CD4-positive, alpha-beta memory T cell (primary cell): ENCODE measurements around the gene LRFN4. TPM values are rescaled to one million over a fixed set of nuclear protein-coding genes. Genes with fewer than 3 reads are reported as not detected.
A peak's percentile ranks its signal among the peaks of the same experiment; 100 is the strongest.

Experiments
- CTCF ChIA-PET: fragments of 350-600 bp; sonication (Branson Sonifier 250); formaldehyde crosslinking; loops from one replicate; lab custom pipeline; 2021; ENCODE audit warnings: inconsistent platforms; ENCODE audit not compliant: partially characterized antibody; lab: Charles Lee
- POLR2A ChIA-PET: fragments of 350-600 bp; sonication (Branson Sonifier 250); formaldehyde crosslinking; loops from one replicate; lab custom pipeline; 2021; ENCODE audit not compliant: partially characterized antibody; lab: Charles Lee
- DNase-seq, 5 donors: peaks; one replicate each; pipeline versions ENCODE4 v3.0.0 to v3.0.0-alpha.2; 2020 to 2022; ENCODE audit warnings: mixed read lengths in 1 of 5
- H3K27ac ChIP-seq: one replicate; pipeline ENCODE4 v1.7.0; 2013; ENCODE audit warnings: low read depth, low read length
- H3K27me3 ChIP-seq: 2 replicates; pipeline ENCODE4 v1.7.0; 2013; ENCODE audit warnings: mild to moderate bottlenecking, low read length, moderate library complexity; ENCODE audit not compliant: insufficient read depth
- H3K36me3 ChIP-seq: 2 replicates; pipeline ENCODE4 v1.7.0; 2013; ENCODE audit warnings: mild to moderate bottlenecking, low read length, moderate library complexity; ENCODE audit not compliant: insufficient read depth
- H3K4me1 ChIP-seq: 2 replicates; pipeline ENCODE4 v1.7.0; 2013; ENCODE audit warnings: mild to moderate bottlenecking, low read length, moderate library complexity; ENCODE audit not compliant: insufficient read depth
- H3K4me3 ChIP-seq, 2 donors: one replicate each; pipeline ENCODE4 v1.7.0; 2013; ENCODE audit warnings: low read length in 2 of 2, mild to moderate bottlenecking in 1 of 2
- H3K9me3 ChIP-seq, 2 donors: one replicate each; pipeline ENCODE4 v1.7.0; 2013; ENCODE audit warnings: low read length in 2 of 2, control low read depth in 1 of 2; ENCODE audit not compliant: control insufficient read depth in 1 of 2
- H3K27ac Mint-ChIP-seq, 7 donors: one replicate each; pipeline ENCODE4 v1.8.0; 2020 to 2021; ENCODE audit warnings: mixed read lengths in 7 of 7, mild to moderate bottlenecking in 6 of 7, inconsistent platforms in 3 of 7, moderate library complexity in 3 of 7
- H3K27me3 Mint-ChIP-seq, 2 donors: one replicate each; pipeline ENCODE4 v1.8.0; 2020 to 2021; ENCODE audit warnings: mixed read lengths in 2 of 2
- H3K36me3 Mint-ChIP-seq, 2 donors: one replicate each; pipeline ENCODE4 v1.8.0; 2020 to 2021; ENCODE audit warnings: mixed read lengths in 2 of 2, inconsistent platforms in 1 of 2, mild to moderate bottlenecking in 1 of 2
- H3K4me1 Mint-ChIP-seq, 4 donors: one replicate each; pipeline ENCODE4 v1.8.0; 2020 to 2021; ENCODE audit warnings: mixed read lengths in 4 of 4, mild to moderate bottlenecking in 1 of 4
- H3K4me3 Mint-ChIP-seq, 8 donors: one replicate each; pipeline ENCODE4 v1.8.0; 2020 to 2021; ENCODE audit warnings: mixed read lengths in 8 of 8, mild to moderate bottlenecking in 7 of 8, moderate library complexity in 6 of 8, inconsistent platforms in 3 of 8
- H3K9me3 Mint-ChIP-seq, 8 donors: one replicate each; pipeline ENCODE4 v1.8.0; 2020 to 2021; ENCODE audit warnings: mixed read lengths in 8 of 8, mild to moderate bottlenecking in 5 of 8, inconsistent platforms in 3 of 8, moderate library complexity in 1 of 8
- intact Hi-C: fragments of 100-400 bp; cut with micrococcal nuclease; formaldehyde crosslinking; loops from one replicate; pipeline ENCODE4 v1.15.1; 2023
- polyA plus RNA-seq, 2 donors: library from polyadenylated mRNA; unstranded; fragments of 300-500 nt; fragmentation: Illumina TruSeq; gene quantifications; one replicate each; pipeline ENCODE4 v1.2.3, GENCODE V29; 2021
- total RNA-seq, 2 experiments: library from RNA; stranded (reverse); gene quantifications; one replicate each; pipeline ENCODE4 v1.2.3, GENCODE V29; 2021

Gene LRFN4
- total and polyA plus RNA-seq, 4 experiments from 2014 or later: 0.42 to 5.3 (median 4.0) TPM

DNA sequence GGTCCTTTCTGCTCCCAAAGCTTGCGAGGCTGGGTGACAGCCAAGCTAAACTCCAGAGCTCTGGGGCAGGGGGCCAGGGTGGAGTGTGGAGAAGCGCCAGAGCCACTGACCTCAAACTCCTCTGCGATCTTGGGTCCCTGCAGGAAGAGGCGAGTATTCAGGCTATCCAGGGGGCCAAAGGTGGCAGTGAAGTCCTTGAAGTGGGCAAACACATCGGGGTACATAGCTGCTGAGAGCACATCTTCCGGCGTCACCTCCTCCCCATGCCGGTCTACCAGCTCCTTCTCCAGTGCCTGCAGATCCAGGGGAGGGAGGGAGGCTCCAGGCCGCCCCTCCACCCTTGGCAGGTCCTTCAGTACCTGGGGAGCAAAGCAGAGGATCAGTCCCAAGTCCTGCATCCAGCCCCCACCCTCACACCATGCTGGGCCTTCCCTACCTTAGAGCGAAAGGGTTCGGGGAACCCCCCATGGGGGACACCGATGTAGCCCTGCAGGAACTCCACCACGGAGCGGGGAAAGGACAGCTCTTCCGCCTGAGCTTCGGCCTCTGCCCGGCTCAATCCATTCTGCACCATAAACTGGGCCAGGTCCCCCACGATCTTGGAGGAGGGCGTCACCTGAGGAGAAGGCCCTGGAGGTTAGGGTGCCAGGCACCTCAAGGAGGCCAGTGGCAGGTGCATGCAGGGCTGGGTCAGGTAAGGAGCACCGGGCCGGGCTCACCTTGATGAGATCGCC lies 7.2 kb upstream of the LRFN4 start:
- intact Hi-C loops: no loop called here
- ChIA-PET POLR2A (no interaction called here), CTCF (interaction anchor here (0.6 kb wide), 1 partner anchor 395 kb away, joined by 3 read pairs; no protein-coding TSS in a partner anchor)
- peaks cover 0 to 19% of the 10 kb centered on the region in 2 donors for H3K36me3 Mint-ChIP-seq
- H3K9me3 ChIP-seq: no peaks in the 10 kb centered on the region
- H3K4me1 ChIP-seq: peaks cover 2% of the 10 kb centered on the region
- H3K4me3 ChIP-seq: no peak overlapping the region
- no peaks in the 10 kb centered on the region for H3K27me3 Mint-ChIP-seq
- H3K27ac ChIP-seq: no peak overlapping the region
- peaks cover 7% of the 10 kb centered on the region for H3K36me3 ChIP-seq
- peaks cover 0 to 2% (median 0%) of the 10 kb centered on the region in 8 donors for H3K9me3 Mint-ChIP-seq
- H3K4me3 Mint-ChIP-seq: no peak overlapping the region
- peaks cover 4 to 28% (median 14%) of the 10 kb centered on the region in 4 donors for H3K4me1 Mint-ChIP-seq
- no peak for DNase-seq
- no peaks in the 10 kb centered on the region for H3K27me3 ChIP-seq
- peak overlapping the region in 2 of 7 donors; percentile 11 to 55 for H3K27ac Mint-ChIP-seq

DNA sequence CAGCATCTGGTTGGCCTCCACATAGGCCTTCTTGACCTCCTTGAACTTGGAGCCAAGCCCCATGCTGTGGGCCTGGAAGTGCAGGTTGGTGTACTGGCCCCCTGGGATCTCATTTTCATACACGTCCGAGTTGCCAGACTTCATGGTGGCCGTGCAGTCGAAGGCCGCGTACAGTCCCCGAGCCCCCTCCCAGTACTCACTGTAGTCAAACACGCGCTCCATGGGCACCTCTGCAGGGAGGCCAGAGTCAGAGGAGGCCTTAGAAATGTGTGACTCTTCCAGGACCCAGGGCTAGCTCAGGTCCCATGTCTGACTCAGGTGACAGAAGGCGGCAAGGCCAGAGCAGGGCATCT lies 6.7 kb upstream of the LRFN4 start:
- no peak for DNase-seq
- peaks cover 0 to 15% of the 10 kb centered on the region in 2 donors for H3K36me3 Mint-ChIP-seq
- Histone ChIP-seq H3K4me1 (no peaks in the 10 kb centered on the region), H3K36me3 (peaks cover 7% of the 10 kb centered on the region), H3K9me3 (no peaks in the 10 kb centered on the region), H3K27ac (no peak overlapping the region), H3K27me3 (no peaks in the 10 kb centered on the region), H3K4me3 (no peak overlapping the region)
- peak overlapping the region in 1 of 7 donors; percentile 11 for H3K27ac Mint-ChIP-seq
- H3K27me3 Mint-ChIP-seq: no peaks in the 10 kb centered on the region
- H3K9me3 Mint-ChIP-seq: peaks cover 0 to 2% (median 0%) of the 10 kb centered on the region in 8 donors
- ChIA-PET CTCF (no interaction called here), POLR2A (interaction anchor here (0.9 kb wide), 1 partner anchor 172 kb away, joined by 3 read pairs; no protein-coding TSS in a partner anchor)
- no peak overlapping the region for H3K4me3 Mint-ChIP-seq
- H3K4me1 Mint-ChIP-seq: peaks cover 2 to 28% (median 13%) of the 10 kb centered on the region in 4 donors
- intact Hi-C loops: no loop called here

DNA sequence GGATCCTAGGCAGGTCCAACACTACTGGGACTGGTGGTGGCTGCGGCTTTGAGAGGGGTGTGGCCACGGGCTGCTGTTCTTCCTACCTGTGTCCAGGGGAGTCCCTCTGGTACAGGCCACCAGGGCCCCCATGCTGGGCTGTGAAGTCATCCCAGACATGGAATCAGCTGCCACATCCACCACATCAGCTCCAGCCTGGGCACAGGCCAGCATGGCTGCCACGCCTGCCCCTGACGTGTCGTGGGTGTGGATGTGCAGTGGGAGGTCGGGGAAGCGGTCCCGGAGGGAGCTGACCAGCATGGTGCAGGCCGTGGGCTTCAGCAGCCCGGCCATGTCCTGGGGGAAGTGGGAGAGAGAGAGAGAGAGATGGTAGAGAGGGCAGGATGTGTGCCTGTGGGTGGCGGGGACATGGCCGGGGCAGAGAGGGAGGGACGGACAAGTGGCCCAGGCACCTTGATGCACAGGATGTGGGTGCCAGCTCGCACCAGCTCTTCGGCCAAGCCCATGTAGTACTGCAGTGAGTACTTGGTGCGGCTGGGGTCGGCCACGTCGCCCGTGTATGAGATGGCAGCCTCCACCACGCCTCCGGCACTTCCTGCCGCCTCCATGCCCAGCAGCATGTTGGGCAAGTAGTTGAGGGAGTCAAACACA lies 6.2 kb upstream of the LRFN4 start:
- Mint-ChIP-seq H3K27ac (peak overlapping the region in 1 of 7 donors; percentile 11), H3K9me3 (peaks cover 0 to 2% (median 0%) of the 10 kb centered on the region in 8 donors), H3K36me3 (peaks cover 0 to 12% of the 10 kb centered on the region in 2 donors), H3K4me1 (peaks cover 2 to 32% (median 15%) of the 10 kb centered on the region in 4 donors), H3K4me3 (no peak overlapping the region), H3K27me3 (no peaks in the 10 kb centered on the region)
- peaks cover 2% of the 10 kb centered on the region for H3K36me3 ChIP-seq
- DNase-seq: no peak
- no peaks in the 10 kb centered on the region for H3K9me3 ChIP-seq
- no peak overlapping the region for H3K4me3 ChIP-seq
- no peaks in the 10 kb centered on the region for H3K27me3 ChIP-seq
- ChIA-PET POLR2A (interaction anchor here (0.9 kb wide), 1 partner anchor 172 kb away, joined by 3 read pairs; no protein-coding TSS in a partner anchor), CTCF (no interaction called here)
- no peak overlapping the region for H3K27ac ChIP-seq
- H3K4me1 ChIP-seq: peaks cover 4% of the 10 kb centered on the region
- intact Hi-C loops: no loop called here

DNA sequence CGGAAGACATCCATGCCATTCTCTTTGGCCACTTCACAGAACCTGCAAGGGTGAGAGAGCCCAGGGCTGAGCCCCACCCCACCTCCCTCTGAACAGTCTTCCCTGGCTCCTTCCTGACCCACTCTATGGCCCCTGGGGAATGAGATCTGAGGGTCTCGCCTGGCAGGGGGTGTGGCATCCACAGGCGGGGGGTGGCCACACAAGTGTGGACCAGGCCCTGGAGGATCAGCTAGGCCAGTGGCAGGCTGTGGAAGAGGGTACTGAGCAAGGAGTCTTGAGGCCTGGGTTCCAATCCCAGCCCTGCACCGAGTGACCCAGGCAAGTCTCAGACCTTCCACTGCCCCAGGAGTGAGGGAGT lies 5.6 kb upstream of the LRFN4 start:
- Mint-ChIP-seq H3K4me1 (peaks cover 2 to 34% (median 17%) of the 10 kb centered on the region in 4 donors), H3K27me3 (no peaks in the 10 kb centered on the region), H3K9me3 (peaks cover 0 to 2% (median 0%) of the 10 kb centered on the region in 8 donors), H3K27ac (no peak overlapping the region), H3K36me3 (peaks cover 0 to 10% of the 10 kb centered on the region in 2 donors), H3K4me3 (no peak overlapping the region)
- Histone ChIP-seq H3K9me3 (no peaks in the 10 kb centered on the region), H3K4me3 (no peak overlapping the region), H3K4me1 (peaks cover 6% of the 10 kb centered on the region), H3K27me3 (no peaks in the 10 kb centered on the region), H3K27ac (no peak overlapping the region), H3K36me3 (no peaks in the 10 kb centered on the region)
- intact Hi-C loops: no loop called here
- DNase-seq: no peak
- POLR2A ChIA-PET: interaction anchor here (0.9 to 5.5 kb wide), 2 partner anchors 7 to 173 kb away, joined by 3 to 122 read pairs; partner anchors contain the start of gene RCE1
- CTCF ChIA-PET: no interaction called here

DNA sequence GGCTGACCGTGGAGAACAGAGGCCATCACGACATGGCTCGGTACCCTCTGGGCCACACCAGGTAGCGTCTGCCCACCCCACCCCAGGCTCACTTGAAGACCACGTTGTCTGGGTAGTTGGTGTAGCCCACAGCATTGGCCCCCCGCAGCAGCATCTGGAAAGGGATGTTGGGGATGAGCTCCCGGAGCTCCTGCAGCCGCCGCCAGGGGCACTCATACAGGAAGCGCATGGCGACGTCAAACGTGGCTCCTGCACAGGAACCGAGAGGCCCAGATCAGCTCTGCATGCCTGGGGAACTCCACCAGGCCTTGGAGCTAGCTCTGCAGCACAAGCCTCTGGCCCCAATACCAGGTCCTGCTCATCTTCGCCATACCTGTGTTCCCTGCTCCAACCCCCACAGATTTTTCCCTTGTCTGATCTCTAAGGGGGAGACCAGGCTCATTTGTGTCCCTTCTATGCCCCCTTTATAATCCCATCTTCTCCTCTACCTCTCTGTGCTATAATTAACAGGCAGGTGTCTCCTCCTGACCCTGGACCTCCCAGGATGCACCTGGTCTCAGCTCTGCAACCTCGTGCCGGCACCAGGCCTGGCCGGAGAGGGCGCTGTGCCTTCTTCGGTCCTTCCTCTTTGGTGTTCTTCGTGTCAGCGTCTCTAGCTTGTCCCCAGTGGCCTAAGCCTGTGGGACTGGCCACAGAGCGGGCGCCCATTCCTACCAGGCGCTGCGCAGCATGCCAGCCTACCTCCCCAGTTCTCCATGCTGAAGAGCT lies 5.0 kb upstream of the LRFN4 start:
- CTCF ChIA-PET: interaction anchor here (1.1 to 1.2 kb wide), 2 partner anchors 9 to 28 kb away, joined by 3 read pairs; partner anchors contain the start of gene RCE1
- Mint-ChIP-seq H3K36me3 (peaks cover 0 to 4% of the 10 kb centered on the region in 2 donors), H3K27me3 (no peaks in the 10 kb centered on the region), H3K4me1 (peaks cover 2 to 34% (median 17%) of the 10 kb centered on the region in 4 donors), H3K27ac (peak overlapping the region in 1 of 7 donors; percentile 16), H3K9me3 (peaks cover 0 to 4% (median 0%) of the 10 kb centered on the region in 8 donors), H3K4me3 (peak overlapping the region in 2 of 8 donors; percentile 21 to 52)
- H3K4me1 ChIP-seq: peaks cover 6% of the 10 kb centered on the region
- no peak overlapping the region for H3K27ac ChIP-seq
- intact Hi-C loops: no loop called here
- POLR2A ChIA-PET: interaction anchor here (0.6 to 5.5 kb wide), 2 partner anchors 8 to 105 kb away, joined by 3 to 122 read pairs; partner anchors contain the start of gene RCE1
- DNase-seq: no peak
- H3K4me3 ChIP-seq: no peak overlapping the region
- no peaks in the 10 kb centered on the region for H3K36me3 ChIP-seq
- no peaks in the 10 kb centered on the region for H3K9me3 ChIP-seq
- no peaks in the 10 kb centered on the region for H3K27me3 ChIP-seq

DNA sequence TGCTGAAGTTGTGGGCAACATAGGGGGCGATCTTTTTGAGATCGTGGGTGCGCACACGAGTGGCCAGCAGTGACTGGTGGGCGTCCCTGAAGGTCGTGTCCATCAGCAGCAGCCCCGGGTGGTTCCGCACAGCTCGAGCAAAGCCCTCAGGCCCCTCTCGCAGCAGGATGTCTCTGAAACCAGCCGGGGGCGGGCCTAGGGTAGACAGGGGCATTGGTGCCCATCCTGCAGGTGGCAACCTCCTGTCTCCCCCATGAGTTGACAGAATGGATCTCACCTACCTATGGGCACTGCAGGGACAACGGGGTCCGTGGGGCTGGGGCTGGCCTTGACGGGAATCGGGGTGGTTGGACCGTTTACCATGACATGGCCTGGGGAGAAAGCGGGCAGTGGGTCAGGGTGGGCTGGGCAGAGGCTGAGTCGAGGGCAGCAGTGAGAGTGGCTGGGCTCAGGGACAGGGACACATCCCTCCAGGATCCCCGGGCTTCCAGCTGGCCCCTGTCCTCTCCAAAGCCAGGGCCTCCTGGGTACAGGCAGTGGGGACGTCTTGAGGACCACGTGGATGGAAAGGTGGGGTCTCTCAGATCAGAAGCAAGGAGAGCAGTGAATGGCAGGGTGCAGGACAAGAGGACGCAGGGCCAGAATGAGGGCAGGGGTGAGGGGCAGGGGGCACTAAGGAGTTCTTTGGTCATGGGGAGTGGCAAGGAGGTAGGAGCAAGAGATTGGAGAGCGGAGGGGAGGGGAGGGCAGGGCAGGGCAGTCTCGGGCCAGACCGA lies 4.2 kb upstream of the LRFN4 start:
- Histone ChIP-seq H3K9me3 (no peaks in the 10 kb centered on the region), H3K4me3 (no peak overlapping the region), H3K27ac (no peak overlapping the region), H3K4me1 (peaks cover 6% of the 10 kb centered on the region), H3K36me3 (no peaks in the 10 kb centered on the region), H3K27me3 (no peaks in the 10 kb centered on the region)
- H3K4me1 Mint-ChIP-seq: peaks cover 2 to 34% (median 17%) of the 10 kb centered on the region in 4 donors
- peak overlapping the region in 1 of 8 donors; percentile 52 for H3K4me3 Mint-ChIP-seq
- no peaks in the 10 kb centered on the region for H3K27me3 Mint-ChIP-seq
- no peak for DNase-seq
- CTCF ChIA-PET: interaction anchor here (1.1 to 1.2 kb wide), 2 partner anchors 9 to 28 kb away, joined by 3 read pairs; partner anchors contain the start of gene RCE1
- H3K9me3 Mint-ChIP-seq: peaks cover 0 to 4% (median 0%) of the 10 kb centered on the region in 8 donors
- peaks cover 0 to 2% of the 10 kb centered on the region in 2 donors for H3K36me3 Mint-ChIP-seq
- intact Hi-C loops: no loop called here
- POLR2A ChIA-PET: interaction anchor here (0.6 to 5.5 kb wide), 2 partner anchors 9 to 106 kb away, joined by 3 to 122 read pairs; partner anchors contain the start of gene RCE1
- peak overlapping the region in 1 of 7 donors; percentile 42 for H3K27ac Mint-ChIP-seq
